WERI-Rb-1 (cell line): ENCODE data around the gene LARP4.
"Not testable (repeated sequence)": the region's sequence is repeated elsewhere in the genome, so short reads cannot be mapped to it uniquely, and the experiment has no call there.

Experiments used
- DNase-seq: peaks from one replicate; pipeline ENCODE4 v3.0.0-alpha.2; 2020
- H3K27ac ChIP-seq: fragments of 250-450 bp; sonication (Bioruptor Pico); 2 replicates; pipeline ENCODE4 v1.5.1; 2020; ENCODE audit warnings: mild to moderate bottlenecking, moderate library complexity
- H3K27me3 ChIP-seq: fragments of 250-450 bp; sonication (Bioruptor Pico); 2 replicates; pipeline ENCODE4 v1.5.1; 2021; ENCODE audit warnings: mild to moderate bottlenecking, low read depth, moderate library complexity; ENCODE audit not compliant: insufficient read depth, severe bottlenecking
- H3K36me3 ChIP-seq: fragments of 250-450 bp; sonication (Bioruptor Pico); 2 replicates; pipeline ENCODE4 v1.5.1; 2020; ENCODE audit warnings: mild to moderate bottlenecking, moderate library complexity
- H3K4me3 ChIP-seq: 2 replicates; pipeline ENCODE4 v1.5.1; 2011; ENCODE audit warnings: low read depth, mild to moderate bottlenecking, control low read depth, low read length
- H3K9me3 ChIP-seq: fragments of 250-450 bp; sonication (Bioruptor Pico); 2 replicates; pipeline ENCODE4 v1.5.1; 2021; ENCODE audit warnings: mild to moderate bottlenecking, moderate library complexity; ENCODE audit not compliant: severe bottlenecking
- TF ChIP-seq, protein P1 (sequence below): IDR thresholded peaks from 2 replicates; pipeline ENCODE4 v1.5.1; 2011; ENCODE audit warnings: low read depth, mild to moderate bottlenecking, control low read depth, inconsistent platforms, low read length

LARP4 gene

GRCh38 chr12:50355365-50355764 is 45.3 kb upstream of the LARP4 start:
- no peaks in the 10 kb centered on the region for H3K36me3 ChIP-seq
- TF ChIP-seq, protein P1, sequence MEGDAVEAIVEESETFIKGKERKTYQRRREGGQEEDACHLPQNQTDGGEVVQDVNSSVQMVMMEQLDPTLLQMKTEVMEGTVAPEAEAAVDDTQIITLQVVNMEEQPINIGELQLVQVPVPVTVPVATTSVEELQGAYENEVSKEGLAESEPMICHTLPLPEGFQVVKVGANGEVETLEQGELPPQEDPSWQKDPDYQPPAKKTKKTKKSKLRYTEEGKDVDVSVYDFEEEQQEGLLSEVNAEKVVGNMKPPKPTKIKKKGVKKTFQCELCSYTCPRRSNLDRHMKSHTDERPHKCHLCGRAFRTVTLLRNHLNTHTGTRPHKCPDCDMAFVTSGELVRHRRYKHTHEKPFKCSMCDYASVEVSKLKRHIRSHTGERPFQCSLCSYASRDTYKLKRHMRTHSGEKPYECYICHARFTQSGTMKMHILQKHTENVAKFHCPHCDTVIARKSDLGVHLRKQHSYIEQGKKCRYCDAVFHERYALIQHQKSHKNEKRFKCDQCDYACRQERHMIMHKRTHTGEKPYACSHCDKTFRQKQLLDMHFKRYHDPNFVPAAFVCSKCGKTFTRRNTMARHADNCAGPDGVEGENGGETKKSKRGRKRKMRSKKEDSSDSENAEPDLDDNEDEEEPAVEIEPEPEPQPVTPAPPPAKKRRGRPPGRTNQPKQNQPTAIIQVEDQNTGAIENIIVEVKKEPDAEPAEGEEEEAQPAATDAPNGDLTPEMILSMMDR = no peak
- H3K9me3 ChIP-seq = no peaks in the 10 kb centered on the region
- H3K4me3 ChIP-seq = no peak overlapping the region
- DNase-seq = no peak
- H3K27ac ChIP-seq = no peak overlapping the region
- no peaks in the 10 kb centered on the region for H3K27me3 ChIP-seq

DNA sequence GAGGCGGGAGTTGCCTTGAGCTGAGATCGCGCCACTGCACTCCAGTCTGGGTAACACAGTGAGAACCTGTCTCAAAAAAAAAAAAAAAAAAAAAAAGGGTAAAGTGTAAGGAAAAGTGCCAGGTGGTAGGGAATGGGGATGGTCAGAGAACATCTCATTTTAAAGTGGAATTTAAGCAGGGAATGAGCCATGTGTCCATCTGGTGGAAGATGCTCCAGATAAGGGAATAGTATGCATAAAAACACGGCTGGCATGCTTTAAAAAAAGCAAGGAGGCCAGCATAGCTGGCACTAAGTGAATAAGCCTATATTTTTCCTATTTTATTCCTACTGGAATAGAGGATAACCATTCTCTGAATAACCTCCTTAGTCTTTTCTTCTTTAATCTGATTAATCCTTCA is 38.0 kb upstream of the LARP4 start:
- DNase-seq = no peak
- H3K27ac ChIP-seq = no peak overlapping the region
- TF ChIP-seq, protein P1 = no peak
- no peak overlapping the region for H3K4me3 ChIP-seq
- H3K9me3 ChIP-seq = no peaks in the 10 kb centered on the region
- H3K36me3 ChIP-seq = no peaks in the 10 kb centered on the region
- no peaks in the 10 kb centered on the region for H3K27me3 ChIP-seq

- H3K36me3 ChIP-seq = no peaks in the 10 kb centered on the region
- TF ChIP-seq, protein P1 = no peak
- no peak for DNase-seq
- no peak overlapping the region for H3K4me3 ChIP-seq
- H3K9me3 ChIP-seq = no peaks in the 10 kb centered on the region
- H3K27ac ChIP-seq = no peak overlapping the region
- H3K27me3 ChIP-seq = no peaks in the 10 kb centered on the region
Measured at GRCh38 chr12:50363141-50363540, 37.5 kb upstream of the LARP4 start.

DNA sequence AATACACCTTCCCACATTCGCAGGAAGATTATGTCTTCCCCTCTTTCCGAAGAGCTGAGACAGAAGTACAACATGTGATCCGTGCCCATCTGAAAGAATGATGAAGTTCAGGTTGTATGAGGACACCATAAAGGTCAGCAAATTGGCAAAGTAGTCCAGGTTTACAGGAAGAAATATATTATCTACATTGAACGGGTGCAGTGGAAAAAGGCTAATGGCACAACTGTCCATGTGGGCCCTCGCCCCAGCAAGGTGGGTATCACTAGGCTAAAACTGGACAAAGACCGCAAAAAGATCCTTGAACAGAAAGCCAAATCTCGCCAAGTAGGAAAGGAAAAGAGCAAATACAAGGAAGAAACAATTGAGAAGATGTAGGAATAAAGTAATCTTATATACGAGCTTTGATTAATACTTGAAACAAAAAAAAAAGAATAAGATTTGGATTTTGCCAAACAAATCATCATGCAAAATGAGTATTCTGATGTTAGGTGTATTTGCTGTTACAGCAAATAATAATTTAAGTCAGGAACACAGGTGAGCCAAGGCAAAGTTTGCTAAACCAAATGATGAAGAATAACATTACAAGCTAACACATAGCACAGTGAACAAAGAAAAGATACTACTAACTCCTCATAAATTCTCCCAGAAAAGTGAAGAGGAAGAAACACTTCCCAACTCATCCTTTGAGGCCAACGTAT is 34.8 kb upstream of the LARP4 start:
- DNase-seq = no peak
- Histone ChIP-seq H3K36me3 (no peaks in the 10 kb centered on the region), H3K27me3 (no peaks in the 10 kb centered on the region), H3K9me3 (no peaks in the 10 kb centered on the region), H3K4me3 (no peak overlapping the region), H3K27ac (no peak overlapping the region)
- TF ChIP-seq, protein P1 = no peak

GRCh38 chr12:50370672-50371071 is 30.0 kb upstream of the LARP4 start:
- H3K36me3 ChIP-seq, H3K4me3 ChIP-seq, H3K9me3 ChIP-seq, DNase-seq, H3K27ac ChIP-seq, H3K27me3 ChIP-seq: not testable (repeated sequence)

GRCh38 chr12:50375802-50376201 is 24.9 kb upstream of the LARP4 start:
- no peaks in the 10 kb centered on the region for H3K27me3 ChIP-seq
- H3K36me3 ChIP-seq = no peaks in the 10 kb centered on the region
- H3K9me3 ChIP-seq = no peaks in the 10 kb centered on the region
- TF ChIP-seq, protein P1 = no peak
- no peak overlapping the region for H3K27ac ChIP-seq
- DNase-seq = no peak
- H3K4me3 ChIP-seq = no peak overlapping the region
